ENCODE data around the gene ECHS1. TPM values are rescaled to one million over a fixed set of nuclear protein-coding genes. Genes with fewer than 3 reads are reported as not detected.
A peak's percentile ranks its signal among the peaks of the same experiment; 100 is the strongest.

The ECHS1 gene
- total and polyA plus RNA-seq, 9 of the 15 experiments (the other 6 are each of a cell fraction or from before 2014, with no cell fraction given): 16.6 to 100 (median 68.1) TPM

- TF ChIP-seq ZNF395 (CRISPR knock-in tag; IDR thresholded peaks at IDR 0.05): no peak
- no peak for TF ChIP-seq ADNP (tag; IDR thresholded peaks at IDR 0.05)
- no peak for TF ChIP-seq PTBP1 (IDR thresholded peaks at IDR 0.05; ENCODE audit: low read depth, low read length)
- no peak for TF ChIP-seq HCFC1 (IDR thresholded peaks at IDR 0.05; ENCODE audit: low read depth, low read length)
- no peak for TF ChIP-seq HMGXB4 (CRISPR knock-in tag; IDR thresholded peaks at IDR 0.05)
- no peak for TF ChIP-seq PATZ1 (CRISPR knock-in tag; IDR thresholded peaks at IDR 0.05; ENCODE audit: borderline replicate concordance)
- TF ChIP-seq RBM34 (IDR thresholded peaks at IDR 0.05; ENCODE audit: borderline replicate concordance, insufficient read depth, low read length): no peak
- no peak for TF ChIP-seq JUN (IDR thresholded peaks at IDR 0.05; ENCODE audit: borderline replicate concordance, low read depth, low read length)
- TF ChIP-seq JUN (CRISPR knock-in tag; IDR thresholded peaks at IDR 0.05; ENCODE audit: borderline replicate concordance): no peak
- TF ChIP-seq KAT7 (CRISPR knock-in tag; IDR thresholded peaks at IDR 0.05; ENCODE audit: borderline replicate concordance): no peak
- TF ChIP-seq TEAD4 (IDR thresholded peaks at IDR 0.05; ENCODE audit: low read length): no peak
- no peak for TF ChIP-seq TEAD4 (CRISPR knock-in tag; IDR thresholded peaks at IDR 0.05; ENCODE audit: borderline replicate concordance)
- no peak for TF ChIP-seq ZBTB11 (CRISPR knock-in tag; IDR thresholded peaks at IDR 0.05)
- TF ChIP-seq STAT5B (CRISPR knock-in tag; IDR thresholded peaks at IDR 0.05): no peak
- TF ChIP-seq CXXC5 (CRISPR knock-in tag; IDR thresholded peaks at IDR 0.05): peak; percentile 58
- TF ChIP-seq ZFPM2 (CRISPR knock-in tag; IDR thresholded peaks at IDR 0.05): no peak
- TF ChIP-seq PYGO2 (tag; IDR thresholded peaks at IDR 0.05): no peak
- no peak for TF ChIP-seq ZNF75A (CRISPR knock-in tag; IDR thresholded peaks at IDR 0.05)
- TF ChIP-seq PTTG1 (tag; IDR thresholded peaks at IDR 0.05; ENCODE audit: low read depth): no peak
These were observed 54.5 kb downstream of the ECHS1 start (continued) for GRCh38 chr10:133318494-133319127.
